Transverse colon (tissue), 4 donors: ENCODE measurements around the gene HDLBP. TPM values are rescaled to one million over a fixed set of nuclear protein-coding genes. Genes with fewer than 3 reads are reported as not detected.

Experiments used
- DNase-seq: peaks from one replicate; pipeline ENCODE4 v3.0.0-alpha.2; 2019
- H3K27ac ChIP-seq, 4 donors: fragments of 200-600 bp; sonication (generic); 2 replicates each; pipeline ENCODE4 v1.5.1; 2016 to 2018; ENCODE audit warnings: inconsistent platforms in 4 of 4
- H3K27me3 ChIP-seq: fragments of 200-600 bp; sonication (generic); 2 replicates; pipeline ENCODE4 v1.5.1; 2017; ENCODE audit warnings: inconsistent platforms
- H3K36me3 ChIP-seq, 4 donors: fragments of 200-600 bp; sonication (generic); 2 replicates each; pipeline ENCODE4 v1.5.1; 2017 to 2019; ENCODE audit warnings: inconsistent platforms in 4 of 4
- H3K4me1 ChIP-seq, 4 donors: fragments of 200-600 bp; sonication (generic); 2 replicates each; pipeline ENCODE4 v1.5.1; 2017 to 2020; ENCODE audit warnings: inconsistent platforms in 4 of 4
- H3K4me3 ChIP-seq, 4 donors: fragments of 200-600 bp; sonication (generic); 1 replicate in 1 of 4; 2 replicates in 3 of 4; pipeline versions ENCODE4 v1.5.1 to v1.6.1; 2017 to 2019; ENCODE audit warnings: inconsistent platforms in 4 of 4
- H3K9me3 ChIP-seq, 2 donors: fragments of 200-600 bp; sonication (generic); 2 replicates each; pipeline ENCODE4 v1.5.1; 2017 to 2019; ENCODE audit warnings: inconsistent platforms in 2 of 2
- EP300 ChIP-seq: sonication (generic); formaldehyde crosslinking; IDR thresholded peaks from one replicate; pipeline ENCODE4 v1.6.1; 2017; ENCODE audit warnings: antibody characterized with exemption, low read depth
- POLR2A ChIP-seq: fragments of 450-650 bp; IDR thresholded peaks from one replicate; pipeline ENCODE4 v1.6.1; 2016; ENCODE audit warnings: antibody characterized with exemption, mild to moderate bottlenecking, moderate library complexity
- POLR2AphosphoS5 ChIP-seq, 3 donors: sonication (generic); formaldehyde crosslinking; IDR thresholded peaks; one replicate each; pipeline ENCODE4 v1.6.1; 2016; ENCODE audit warnings: antibody characterized with exemption in 3 of 3
- WGBS, 2 donors: methylation state at CpG; one replicate each; pipeline ENCODE4 v1.1.5; 2018; ENCODE audit warnings: low coverage in 1 of 2; 5-methylcytosine and 5-hydroxymethylcytosine counted together
- in situ Hi-C, 4 donors: fragments of 200-750 bp; cut with MboI; loops; one replicate each; pipeline versions ENCODE4 v1.15.0 to v1.15.1; 2017; ENCODE audit warnings: low sequenced_read_pairs in 3 of 4, low pct_ligation_motif_present in 1 of 4, low pct_unique_long_range_greater_than_20kb in 1 of 4
- intact Hi-C: fragments of 100-400 bp; cut with DNase I; formaldehyde crosslinking; loops from one replicate; pipeline ENCODE4 v1.15.1; 2023; ENCODE audit warnings: low total_unique reads
- total RNA-seq, 4 donors: library from RNA; depleted of rRNA; stranded (reverse); fragments of >200 nt; gene quantifications; one replicate each; pipeline ENCODE4 v1.1.0, GENCODE V29; 2016
- TF ChIP-seq, protein P1 (sequence below), 5 experiments: fragments of 200-600 bp in 3 of 5; fragments of 450-650 bp in 2 of 5; sonication (generic) in 3 of 5; IDR thresholded peaks; 1 replicate in 2 of 5; 2 replicates in 3 of 5; pipeline ENCODE4 v1.5.1; 2016 to 2017; ENCODE audit warnings: antibody characterized with exemption in 5 of 5, inconsistent platforms in 3 of 5, mild to moderate bottlenecking in 2 of 5, moderate library complexity in 1 of 5

Gene HDLBP
- total RNA-seq, 4 donors from 2014 or later: 168 to 1,885 (median 314) TPM

DNA sequence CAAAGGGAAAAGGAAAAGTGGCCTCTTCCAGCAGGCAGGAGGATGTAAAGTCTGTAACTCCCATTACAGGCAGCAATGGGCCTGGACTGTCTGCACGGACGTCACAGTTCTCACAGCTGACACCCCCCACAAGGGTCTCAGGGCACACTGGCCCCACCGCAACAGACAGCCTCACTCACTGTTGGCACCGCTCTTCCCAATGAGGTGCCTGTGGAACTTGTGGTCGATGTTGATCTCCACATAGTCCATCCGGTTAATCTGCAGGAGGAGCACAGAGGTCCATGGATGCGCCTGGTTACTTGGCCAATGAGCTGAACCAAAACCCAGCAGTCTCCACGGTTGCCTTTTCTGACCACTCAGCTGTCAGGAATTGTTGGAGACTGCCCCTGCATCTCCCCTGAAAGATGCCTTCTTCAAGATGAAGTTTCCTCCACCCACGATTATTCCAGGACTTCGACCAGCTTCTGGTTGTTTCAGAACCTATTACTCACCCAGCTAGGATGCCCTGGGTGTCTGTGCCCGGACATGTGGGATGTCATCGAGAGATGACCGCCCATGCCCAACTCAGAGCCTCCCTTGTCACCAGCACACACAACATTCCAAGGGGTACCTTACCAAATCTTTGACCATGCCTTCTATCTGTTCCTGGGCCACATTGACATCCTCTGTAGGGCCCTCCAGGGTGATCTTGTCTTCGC is 62.5 kb downstream of the HDLBP start:
- TF ChIP-seq, protein P1, sequence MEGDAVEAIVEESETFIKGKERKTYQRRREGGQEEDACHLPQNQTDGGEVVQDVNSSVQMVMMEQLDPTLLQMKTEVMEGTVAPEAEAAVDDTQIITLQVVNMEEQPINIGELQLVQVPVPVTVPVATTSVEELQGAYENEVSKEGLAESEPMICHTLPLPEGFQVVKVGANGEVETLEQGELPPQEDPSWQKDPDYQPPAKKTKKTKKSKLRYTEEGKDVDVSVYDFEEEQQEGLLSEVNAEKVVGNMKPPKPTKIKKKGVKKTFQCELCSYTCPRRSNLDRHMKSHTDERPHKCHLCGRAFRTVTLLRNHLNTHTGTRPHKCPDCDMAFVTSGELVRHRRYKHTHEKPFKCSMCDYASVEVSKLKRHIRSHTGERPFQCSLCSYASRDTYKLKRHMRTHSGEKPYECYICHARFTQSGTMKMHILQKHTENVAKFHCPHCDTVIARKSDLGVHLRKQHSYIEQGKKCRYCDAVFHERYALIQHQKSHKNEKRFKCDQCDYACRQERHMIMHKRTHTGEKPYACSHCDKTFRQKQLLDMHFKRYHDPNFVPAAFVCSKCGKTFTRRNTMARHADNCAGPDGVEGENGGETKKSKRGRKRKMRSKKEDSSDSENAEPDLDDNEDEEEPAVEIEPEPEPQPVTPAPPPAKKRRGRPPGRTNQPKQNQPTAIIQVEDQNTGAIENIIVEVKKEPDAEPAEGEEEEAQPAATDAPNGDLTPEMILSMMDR (IDR thresholded peaks at IDR 0.05): no peak
- TF ChIP-seq POLR2A: no peak
- TF ChIP-seq POLR2AphosphoS5 (IDR thresholded peaks at IDR 0.05): no peak
- no peak for TF ChIP-seq EP300
- in situ Hi-C loops (no loop called here), intact Hi-C loops (no loop called here)
- Histone ChIP-seq H3K36me3 (peaks cover 0 to 98% (median 34%) of the 10 kb centered on the region in 4 donors), H3K4me1 (no peaks in the 10 kb centered on the region), H3K9me3 (no peaks in the 10 kb centered on the region), H3K27me3 (no peaks in the 10 kb centered on the region), H3K27ac (no peak overlapping the region), H3K4me3 (no peak overlapping the region)
- no peak for DNase-seq
- WGBS, 2 donors: 95% methylated on average over 14 of the region's 14 CpGs; no CpG with 5 or more reads in 1 of the 2 donors

GRCh38 chr2:241249654-241250053 is 65.8 kb downstream of the HDLBP start:
- H3K36me3 ChIP-seq: peaks cover 0 to 92% (median 40%) of the 10 kb centered on the region in 4 donors
- TF ChIP-seq, protein P1 (IDR thresholded peaks at IDR 0.05): no peak
- TF ChIP-seq POLR2AphosphoS5 (IDR thresholded peaks at IDR 0.05): no peak
- TF ChIP-seq EP300: no peak
- no peak for TF ChIP-seq POLR2A
- DNase-seq: no peak
- no peaks in the 10 kb centered on the region for H3K9me3 ChIP-seq
- H3K4me1 ChIP-seq: no peaks in the 10 kb centered on the region
- in situ Hi-C loops: no loop called here
- 95% methylated on average over 14 of the region's 14 CpGs; no CpG with 5 or more reads in 1 of the 2 donors for WGBS, 2 donors
- no peaks in the 10 kb centered on the region for H3K27me3 ChIP-seq
- intact Hi-C loops: no loop called here
- H3K4me3 ChIP-seq: no peak overlapping the region
- H3K27ac ChIP-seq: no peak overlapping the region

GRCh38 chr2:241248897-241249296 is 66.6 kb downstream of the HDLBP start:
- Histone ChIP-seq H3K9me3 (no peaks in the 10 kb centered on the region), H3K36me3 (peaks cover 0 to 92% (median 41%) of the 10 kb centered on the region in 4 donors), H3K4me3 (no peak overlapping the region), H3K27ac (no peak overlapping the region), H3K27me3 (no peaks in the 10 kb centered on the region), H3K4me1 (no peaks in the 10 kb centered on the region)
- no peak for TF ChIP-seq EP300
- no peak for TF ChIP-seq POLR2A
- no peak for TF ChIP-seq POLR2AphosphoS5 (IDR thresholded peaks at IDR 0.05)
- TF ChIP-seq, protein P1 (IDR thresholded peaks at IDR 0.05): no peak
- intact Hi-C loops (no loop called here), in situ Hi-C loops (no loop called here)
- no peak for DNase-seq
- 83 to 100% methylated on average over 1 to 6 of the region's 6 CpGs for WGBS, 2 donors

DNA sequence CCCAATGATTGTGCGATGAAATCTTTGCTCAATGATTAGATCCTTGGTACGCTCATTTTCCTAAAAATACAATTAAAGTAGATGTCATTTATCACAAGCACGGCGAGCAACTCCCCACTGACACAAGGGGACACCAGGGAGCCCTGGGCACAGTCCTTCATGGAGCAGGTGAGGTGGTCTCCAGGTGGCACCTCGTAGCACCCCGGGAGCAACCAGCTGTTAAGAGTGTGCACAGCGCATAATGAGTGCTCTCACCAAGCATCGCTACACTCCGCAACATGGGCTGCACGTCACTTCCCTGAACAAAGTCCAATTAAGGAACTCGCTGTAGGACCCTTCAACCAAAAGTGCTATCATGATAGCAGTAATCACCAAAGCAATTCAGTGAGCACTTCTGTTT is 67.2 kb downstream of the HDLBP start:
- no peaks in the 10 kb centered on the region for H3K27me3 ChIP-seq
- no peaks in the 10 kb centered on the region for H3K9me3 ChIP-seq
- no peaks in the 10 kb centered on the region for H3K4me1 ChIP-seq
- H3K36me3 ChIP-seq: peaks cover 0 to 91% (median 41%) of the 10 kb centered on the region in 4 donors
- in situ Hi-C loops (no loop called here), intact Hi-C loops (no loop called here)
- TF ChIP-seq EP300 (no peak), POLR2AphosphoS5 (IDR thresholded peaks at IDR 0.05) (no peak), POLR2A (no peak)
- TF ChIP-seq, protein P1 (IDR thresholded peaks at IDR 0.05): no peak
- H3K27ac ChIP-seq: no peak overlapping the region
- WGBS, 2 donors: 93 to 96% methylated on average over 5 to 11 of the region's 11 CpGs
- no peak overlapping the region for H3K4me3 ChIP-seq
- DNase-seq: no peak
